HepG2 (cell line): ENCODE measurements around the gene DNM1L.

Experiments
- AGO1 ChIP-seq: fragments of 200-400 bp; formaldehyde crosslinking; IDR thresholded peaks from 2 replicates; pipeline ENCODE4 v1.6.1; 2017; ENCODE audit warnings: mild to moderate bottlenecking, low read depth, low read length, moderate library complexity; ENCODE audit not compliant: poor library complexity, severe bottlenecking
- CHD2 ChIP-seq: IDR thresholded peaks from 2 replicates; pipeline ENCODE4 v1.6.1; 2011; ENCODE audit warnings: low read depth, low read length, improper control_type of control experiment
- DNMT1 ChIP-seq: sonication (generic); formaldehyde crosslinking; IDR thresholded peaks from 2 replicates; pipeline ENCODE4 v1.5.1; 2020; ENCODE audit warnings: mild to moderate bottlenecking, missing genetic modification reagents
- SALL1 ChIP-seq: sonication (generic); formaldehyde crosslinking; IDR thresholded peaks from 2 replicates; pipeline ENCODE4 v1.8.0; 2022; ENCODE audit warnings: mild to moderate bottlenecking, missing genetic modification reagents
- SMARCC2 ChIP-seq: fragments of 450-650 bp; IDR thresholded peaks from 2 replicates; pipeline ENCODE4 v1.6.1; 2017; ENCODE audit warnings: antibody characterized with exemption, mild to moderate bottlenecking
- ZBTB21 ChIP-seq: sonication (generic); formaldehyde crosslinking; IDR thresholded peaks from 2 replicates; pipeline ENCODE4 v1.4.0; 2020; ENCODE audit warnings: missing genetic modification reagents
- ZNF180 ChIP-seq: sonication (generic); formaldehyde crosslinking; IDR thresholded peaks from 2 replicates; pipeline ENCODE4 v1.4.0; 2020; ENCODE audit warnings: low read depth, missing genetic modification reagents, borderline replicate concordance
- ZNF460 ChIP-seq: sonication (generic); formaldehyde crosslinking; IDR thresholded peaks from 2 replicates; pipeline ENCODE4 v1.5.1; 2020; ENCODE audit warnings: missing genetic modification reagents, mild to moderate bottlenecking, borderline replicate concordance
- TF ChIP-seq, protein P1 (sequence below): sonication (generic); formaldehyde crosslinking; IDR thresholded peaks from 2 replicates; pipeline ENCODE4 v1.5.0; 2020; ENCODE audit warnings: mild to moderate bottlenecking, missing genetic modification reagents, moderate library complexity
- TF ChIP-seq, protein P2 (sequence below), 2 experiments: IDR thresholded peaks; 2 replicates each; pipeline ENCODE4 v1.6.1; 2011 to 2012; ENCODE audit warnings: low read length in 2 of 2, borderline replicate concordance in 1 of 2, low read depth in 1 of 2, mild to moderate bottlenecking in 1 of 2, moderate library complexity in 1 of 2

DNA sequence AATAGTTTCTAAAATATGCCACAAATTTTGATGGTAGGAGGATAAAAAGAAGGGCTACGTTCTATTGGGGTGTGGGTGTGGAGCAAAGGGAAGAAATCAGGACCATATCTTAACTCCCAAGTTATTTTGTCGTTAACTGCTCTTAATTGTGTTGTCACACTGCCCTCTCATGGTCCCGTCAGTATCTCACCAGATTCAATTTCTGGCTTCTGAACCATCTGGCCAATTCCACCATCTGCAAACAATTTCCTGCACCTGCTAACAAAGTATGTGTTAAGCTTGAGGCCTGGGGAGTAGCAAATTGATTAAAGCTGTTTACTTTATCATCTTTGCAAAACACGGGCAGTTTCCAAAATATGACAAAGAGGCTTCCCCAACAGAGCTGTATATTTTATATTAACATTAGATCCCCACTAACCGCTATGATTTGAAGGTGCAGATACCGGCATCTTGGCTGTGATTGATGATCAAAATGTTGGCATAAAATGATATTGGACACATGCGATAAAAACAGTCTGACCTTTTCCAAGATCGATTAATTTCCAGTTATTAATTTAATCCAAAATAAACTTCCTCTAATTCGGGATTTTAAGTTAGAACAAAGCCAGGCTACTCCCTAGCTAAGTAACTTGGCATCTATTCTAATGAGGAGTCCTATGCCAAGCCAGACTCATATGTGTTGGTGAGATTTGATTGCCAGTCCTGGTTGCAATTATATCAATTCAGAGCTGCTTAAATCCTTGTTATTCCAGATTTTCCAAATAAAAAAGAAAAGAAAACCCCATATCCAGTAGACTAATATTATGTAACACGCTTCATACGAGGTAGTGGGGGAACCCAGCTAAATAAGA is 6.9 kb upstream of the DNM1L start:
- no peak for TF ChIP-seq CHD2
- TF ChIP-seq, protein P1, sequence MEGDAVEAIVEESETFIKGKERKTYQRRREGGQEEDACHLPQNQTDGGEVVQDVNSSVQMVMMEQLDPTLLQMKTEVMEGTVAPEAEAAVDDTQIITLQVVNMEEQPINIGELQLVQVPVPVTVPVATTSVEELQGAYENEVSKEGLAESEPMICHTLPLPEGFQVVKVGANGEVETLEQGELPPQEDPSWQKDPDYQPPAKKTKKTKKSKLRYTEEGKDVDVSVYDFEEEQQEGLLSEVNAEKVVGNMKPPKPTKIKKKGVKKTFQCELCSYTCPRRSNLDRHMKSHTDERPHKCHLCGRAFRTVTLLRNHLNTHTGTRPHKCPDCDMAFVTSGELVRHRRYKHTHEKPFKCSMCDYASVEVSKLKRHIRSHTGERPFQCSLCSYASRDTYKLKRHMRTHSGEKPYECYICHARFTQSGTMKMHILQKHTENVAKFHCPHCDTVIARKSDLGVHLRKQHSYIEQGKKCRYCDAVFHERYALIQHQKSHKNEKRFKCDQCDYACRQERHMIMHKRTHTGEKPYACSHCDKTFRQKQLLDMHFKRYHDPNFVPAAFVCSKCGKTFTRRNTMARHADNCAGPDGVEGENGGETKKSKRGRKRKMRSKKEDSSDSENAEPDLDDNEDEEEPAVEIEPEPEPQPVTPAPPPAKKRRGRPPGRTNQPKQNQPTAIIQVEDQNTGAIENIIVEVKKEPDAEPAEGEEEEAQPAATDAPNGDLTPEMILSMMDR, result peak; percentile 83
- TF ChIP-seq SMARCC2, result no peak
- no peak for TF ChIP-seq SALL1 (CRISPR knock-in tag)
- no peak for TF ChIP-seq ZBTB21
- TF ChIP-seq, protein P2, sequence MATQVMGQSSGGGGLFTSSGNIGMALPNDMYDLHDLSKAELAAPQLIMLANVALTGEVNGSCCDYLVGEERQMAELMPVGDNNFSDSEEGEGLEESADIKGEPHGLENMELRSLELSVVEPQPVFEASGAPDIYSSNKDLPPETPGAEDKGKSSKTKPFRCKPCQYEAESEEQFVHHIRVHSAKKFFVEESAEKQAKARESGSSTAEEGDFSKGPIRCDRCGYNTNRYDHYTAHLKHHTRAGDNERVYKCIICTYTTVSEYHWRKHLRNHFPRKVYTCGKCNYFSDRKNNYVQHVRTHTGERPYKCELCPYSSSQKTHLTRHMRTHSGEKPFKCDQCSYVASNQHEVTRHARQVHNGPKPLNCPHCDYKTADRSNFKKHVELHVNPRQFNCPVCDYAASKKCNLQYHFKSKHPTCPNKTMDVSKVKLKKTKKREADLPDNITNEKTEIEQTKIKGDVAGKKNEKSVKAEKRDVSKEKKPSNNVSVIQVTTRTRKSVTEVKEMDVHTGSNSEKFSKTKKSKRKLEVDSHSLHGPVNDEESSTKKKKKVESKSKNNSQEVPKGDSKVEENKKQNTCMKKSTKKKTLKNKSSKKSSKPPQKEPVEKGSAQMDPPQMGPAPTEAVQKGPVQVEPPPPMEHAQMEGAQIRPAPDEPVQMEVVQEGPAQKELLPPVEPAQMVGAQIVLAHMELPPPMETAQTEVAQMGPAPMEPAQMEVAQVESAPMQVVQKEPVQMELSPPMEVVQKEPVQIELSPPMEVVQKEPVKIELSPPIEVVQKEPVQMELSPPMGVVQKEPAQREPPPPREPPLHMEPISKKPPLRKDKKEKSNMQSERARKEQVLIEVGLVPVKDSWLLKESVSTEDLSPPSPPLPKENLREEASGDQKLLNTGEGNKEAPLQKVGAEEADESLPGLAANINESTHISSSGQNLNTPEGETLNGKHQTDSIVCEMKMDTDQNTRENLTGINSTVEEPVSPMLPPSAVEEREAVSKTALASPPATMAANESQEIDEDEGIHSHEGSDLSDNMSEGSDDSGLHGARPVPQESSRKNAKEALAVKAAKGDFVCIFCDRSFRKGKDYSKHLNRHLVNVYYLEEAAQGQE (IDR thresholded peaks at IDR 0.05; ENCODE audit: borderline replicate concordance in 1 of 2, low read depth in 1 of 2, low read length in 2 of 2), result no peak
- TF ChIP-seq ZNF180 (CRISPR knock-in tag), result no peak
- no peak for TF ChIP-seq ZNF460 (CRISPR knock-in tag)
- TF ChIP-seq DNMT1 (CRISPR knock-in tag), result no peak
- no peak for TF ChIP-seq AGO1
